ENCODE data around the gene CNIH2. TPM values are rescaled to one million over a fixed set of nuclear protein-coding genes. Genes with fewer than 3 reads are reported as not detected.

CNIH2 gene
- total RNA-seq, 1 donor from 2014 or later, result 12.2 TPM

DNA sequence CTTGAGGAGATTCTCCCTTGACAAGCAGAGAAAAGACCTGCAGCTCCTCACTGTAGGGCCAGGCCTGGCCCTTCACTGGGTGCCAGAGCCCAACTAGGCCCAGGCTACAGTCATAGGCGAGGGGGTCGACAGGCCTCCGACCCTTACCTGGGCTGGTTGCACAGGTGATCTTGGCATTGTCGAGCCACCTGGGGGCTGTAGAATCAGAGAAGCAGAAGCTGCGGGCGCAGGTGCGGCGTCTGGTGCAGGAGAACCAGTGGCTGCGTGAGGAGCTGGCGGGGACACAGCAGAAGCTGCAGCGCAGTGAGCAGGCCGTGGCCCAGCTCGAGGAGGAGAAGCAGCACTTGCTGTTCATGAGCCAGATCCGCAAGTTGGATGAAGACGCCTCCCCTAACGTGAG, 16.4 kb upstream of the CNIH2 start:
- FAIRE-seq, result no peak
- no peaks in the 10 kb centered on the region for H3K9me3 ChIP-seq (ENCODE audit: insufficient read depth, low read depth, low read length)
- H3K9ac ChIP-seq (ENCODE audit: low read length), result no peak overlapping the region
- H3K4me3 ChIP-seq (ENCODE audit: insufficient read depth, low read depth, low read length), result no peak overlapping the region
- H3K36me3 ChIP-seq (ENCODE audit: insufficient read depth, low read length), result peaks cover 11% of the 10 kb centered on the region
- H2AFZ ChIP-seq (ENCODE audit: low read depth, low read length), result no peak overlapping the region
- H3K9me3 Mint-ChIP-seq (ENCODE audit: unreplicated experiment), result no peaks in the 10 kb centered on the region
- TF ChIP-seq EZH2 (IDR thresholded peaks at IDR 0.05; ENCODE audit: insufficient read depth, low read length), result no peak
- TF ChIP-seq, protein P1, sequence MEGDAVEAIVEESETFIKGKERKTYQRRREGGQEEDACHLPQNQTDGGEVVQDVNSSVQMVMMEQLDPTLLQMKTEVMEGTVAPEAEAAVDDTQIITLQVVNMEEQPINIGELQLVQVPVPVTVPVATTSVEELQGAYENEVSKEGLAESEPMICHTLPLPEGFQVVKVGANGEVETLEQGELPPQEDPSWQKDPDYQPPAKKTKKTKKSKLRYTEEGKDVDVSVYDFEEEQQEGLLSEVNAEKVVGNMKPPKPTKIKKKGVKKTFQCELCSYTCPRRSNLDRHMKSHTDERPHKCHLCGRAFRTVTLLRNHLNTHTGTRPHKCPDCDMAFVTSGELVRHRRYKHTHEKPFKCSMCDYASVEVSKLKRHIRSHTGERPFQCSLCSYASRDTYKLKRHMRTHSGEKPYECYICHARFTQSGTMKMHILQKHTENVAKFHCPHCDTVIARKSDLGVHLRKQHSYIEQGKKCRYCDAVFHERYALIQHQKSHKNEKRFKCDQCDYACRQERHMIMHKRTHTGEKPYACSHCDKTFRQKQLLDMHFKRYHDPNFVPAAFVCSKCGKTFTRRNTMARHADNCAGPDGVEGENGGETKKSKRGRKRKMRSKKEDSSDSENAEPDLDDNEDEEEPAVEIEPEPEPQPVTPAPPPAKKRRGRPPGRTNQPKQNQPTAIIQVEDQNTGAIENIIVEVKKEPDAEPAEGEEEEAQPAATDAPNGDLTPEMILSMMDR (IDR thresholded peaks at IDR 0.05; ENCODE audit: insufficient read depth, low read depth, low read length), result no peak
- H3K27ac Mint-ChIP-seq (ENCODE audit: unreplicated experiment), result no peak overlapping the region
- peaks cover 22% of the 10 kb centered on the region for H3K36me3 Mint-ChIP-seq (ENCODE audit: low read depth, unreplicated experiment)
- H3K27me3 Mint-ChIP-seq (ENCODE audit: low read depth, unreplicated experiment), result no peaks in the 10 kb centered on the region
- peaks cover 16% of the 10 kb centered on the region for H3K4me1 ChIP-seq (ENCODE audit: insufficient read depth, low read length)
- peaks cover 54% of the 10 kb centered on the region for H4K20me1 ChIP-seq (ENCODE audit: insufficient read depth, low read length)
- no peak overlapping the region for H3K27ac ChIP-seq (ENCODE audit: low read depth, low read length)
- no peak overlapping the region for H3K4me2 ChIP-seq (ENCODE audit: low read length)
- peaks cover 25% of the 10 kb centered on the region for H3K79me2 ChIP-seq (ENCODE audit: insufficient read depth, low read length)
- no peaks in the 10 kb centered on the region for H3K27me3 ChIP-seq (ENCODE audit: insufficient read depth, low read length)
- H3K4me3 Mint-ChIP-seq (ENCODE audit: unreplicated experiment), result no peak overlapping the region
- peaks cover 3% of the 10 kb centered on the region for H3K4me1 Mint-ChIP-seq (ENCODE audit: low read depth, unreplicated experiment)
- DNase-seq (ENCODE audit: low read depth), result no peak

DNA sequence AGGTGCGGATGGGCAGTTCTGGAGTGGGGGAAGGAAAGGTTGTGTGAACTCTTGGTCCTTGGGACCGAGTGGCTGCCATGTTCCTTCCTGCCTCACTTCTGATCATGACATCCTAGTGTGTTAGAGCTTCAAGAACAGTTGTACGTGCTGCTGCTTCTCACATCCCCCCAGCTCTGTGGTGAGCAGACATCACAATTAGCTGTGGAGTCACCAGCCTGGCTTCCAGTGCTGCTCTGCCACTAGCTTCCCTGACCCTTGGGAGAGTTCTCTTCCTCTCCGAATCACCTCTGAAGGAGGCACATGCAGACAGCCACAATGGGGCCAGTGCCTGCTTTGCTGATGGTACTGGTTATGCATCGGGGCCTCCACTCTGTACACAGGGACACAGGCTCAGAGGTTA, 15.8 kb upstream of the CNIH2 start:
- no peak overlapping the region for H3K27ac Mint-ChIP-seq (ENCODE audit: unreplicated experiment)

DNA sequence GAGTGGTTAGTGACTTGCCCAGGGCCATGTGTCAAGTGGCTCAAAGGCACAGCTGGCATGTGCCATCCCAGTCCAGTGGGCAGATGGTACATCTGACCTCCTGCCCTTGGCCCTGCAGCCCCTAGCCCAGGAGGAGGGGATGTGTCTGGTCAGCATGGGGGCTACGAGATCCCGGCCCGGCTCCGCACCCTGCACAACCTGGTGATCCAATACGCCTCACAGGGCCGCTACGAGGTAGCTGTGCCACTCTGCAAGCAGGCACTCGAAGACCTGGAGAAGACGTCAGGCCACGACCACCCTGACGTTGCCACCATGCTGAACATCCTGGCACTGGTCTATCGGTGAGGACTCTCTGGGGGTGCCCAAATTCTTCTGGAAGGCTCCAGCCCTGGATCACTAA, 15.3 kb upstream of the CNIH2 start:
- no peak for FAIRE-seq
- no peak for TF ChIP-seq EZH2 (IDR thresholded peaks at IDR 0.05; ENCODE audit: insufficient read depth, low read length)
- TF ChIP-seq, protein P1 (IDR thresholded peaks at IDR 0.05; ENCODE audit: insufficient read depth, low read depth, low read length), result no peak
- peaks cover 4% of the 10 kb centered on the region for H3K4me1 Mint-ChIP-seq (ENCODE audit: low read depth, unreplicated experiment)

More for the DNA sequence above, 15.8 kb upstream of the CNIH2 start:
- no peak overlapping the region for H3K4me3 Mint-ChIP-seq (ENCODE audit: unreplicated experiment)
- Histone ChIP-seq H3K27me3 (ENCODE audit: insufficient read depth, low read length) (no peaks in the 10 kb centered on the region), H3K27ac (ENCODE audit: low read depth, low read length) (no peak overlapping the region), H3K36me3 (ENCODE audit: insufficient read depth, low read length) (peaks cover 11% of the 10 kb centered on the region), H3K9me3 (ENCODE audit: insufficient read depth, low read depth, low read length) (no peaks in the 10 kb centered on the region), H3K79me2 (ENCODE audit: insufficient read depth, low read length) (peaks cover 25% of the 10 kb centered on the region), H3K4me3 (ENCODE audit: insufficient read depth, low read depth, low read length) (no peak overlapping the region), H3K4me2 (ENCODE audit: low read length) (no peak overlapping the region), H2AFZ (ENCODE audit: low read depth, low read length) (no peak overlapping the region), H3K9ac (ENCODE audit: low read length) (no peak overlapping the region), H3K4me1 (ENCODE audit: insufficient read depth, low read length) (peaks cover 15% of the 10 kb centered on the region), H4K20me1 (ENCODE audit: insufficient read depth, low read length) (peaks cover 54% of the 10 kb centered on the region)
- TF ChIP-seq, protein P1 (IDR thresholded peaks at IDR 0.05; ENCODE audit: insufficient read depth, low read depth, low read length), result no peak
- no peak for TF ChIP-seq EZH2 (IDR thresholded peaks at IDR 0.05; ENCODE audit: insufficient read depth, low read length)
- no peak for FAIRE-seq
- peaks cover 3% of the 10 kb centered on the region for H3K4me1 Mint-ChIP-seq (ENCODE audit: low read depth, unreplicated experiment)
- H3K36me3 Mint-ChIP-seq (ENCODE audit: low read depth, unreplicated experiment), result peaks cover 25% of the 10 kb centered on the region
- no peaks in the 10 kb centered on the region for H3K9me3 Mint-ChIP-seq (ENCODE audit: unreplicated experiment)
- no peaks in the 10 kb centered on the region for H3K27me3 Mint-ChIP-seq (ENCODE audit: low read depth, unreplicated experiment)
- no peak for DNase-seq (ENCODE audit: low read depth)

More for the DNA sequence above, 15.3 kb upstream of the CNIH2 start:
- no peaks in the 10 kb centered on the region for H3K9me3 Mint-ChIP-seq (ENCODE audit: unreplicated experiment)
- H3K4me1 ChIP-seq (ENCODE audit: insufficient read depth, low read length), result peaks cover 16% of the 10 kb centered on the region
- H2AFZ ChIP-seq (ENCODE audit: low read depth, low read length), result no peak overlapping the region
- H4K20me1 ChIP-seq (ENCODE audit: insufficient read depth, low read length), result peaks cover 54% of the 10 kb centered on the region
- H3K4me3 Mint-ChIP-seq (ENCODE audit: unreplicated experiment), result no peak overlapping the region
- no peaks in the 10 kb centered on the region for H3K27me3 Mint-ChIP-seq (ENCODE audit: low read depth, unreplicated experiment)
- no peak overlapping the region for H3K4me3 ChIP-seq (ENCODE audit: insufficient read depth, low read depth, low read length)
- no peak overlapping the region for H3K4me2 ChIP-seq (ENCODE audit: low read length)
- H3K36me3 ChIP-seq (ENCODE audit: insufficient read depth, low read length), result peaks cover 11% of the 10 kb centered on the region
- no peaks in the 10 kb centered on the region for H3K27me3 ChIP-seq (ENCODE audit: insufficient read depth, low read length)
- H3K9ac ChIP-seq (ENCODE audit: low read length), result no peak overlapping the region
- no peak overlapping the region for H3K27ac ChIP-seq (ENCODE audit: low read depth, low read length)
- peaks cover 26% of the 10 kb centered on the region for H3K36me3 Mint-ChIP-seq (ENCODE audit: low read depth, unreplicated experiment)
- H3K79me2 ChIP-seq (ENCODE audit: insufficient read depth, low read length), result peaks cover 25% of the 10 kb centered on the region
- H3K27ac Mint-ChIP-seq (ENCODE audit: unreplicated experiment), result no peak overlapping the region
- H3K9me3 ChIP-seq (ENCODE audit: insufficient read depth, low read depth, low read length), result no peaks in the 10 kb centered on the region
- DNase-seq (ENCODE audit: low read depth), result no peak
